T-helper 2 cell treated with Interferon-gamma antibody and Interleukin-4, amounts not matched to agents 100 ng/mL and 5 ng/mL, for 36 hours (primary cell): ENCODE data around the gene TDRKH. TPM values are rescaled to one million over a fixed set of nuclear protein-coding genes. Genes with fewer than 3 reads are reported as not detected.

ENCODE experiments used
- total RNA-seq: library from RNA; stranded (reverse); gene quantifications from 2 replicates; pipeline ENCODE4 v1.2.3, GENCODE V29; 2022

The TDRKH gene
- total RNA-seq, 1 donor from 2014 or later = 16.3 TPM

Other genes with a start within 250 kb of the TDRKH start
- 26.9 and 29.5 TPM in 2 replicates for gene SNX27, start 178.4 kb downstream of the TDRKH start, total RNA-seq
- not detected in 2 replicates for gene CELF3, start 73.7 kb downstream of the TDRKH start, total RNA-seq
- not detected in 2 replicates for gene RIIAD1, start 69.0 kb downstream of the TDRKH start, total RNA-seq
- gene MRPL9, start 27.0 kb downstream of the TDRKH start, total RNA-seq = 108 and 112 TPM in 2 replicates
- not detected in 2 replicates for gene LINGO4, start 14.9 kb upstream of the TDRKH start, total RNA-seq
- 0.16 and 0.32 TPM in 2 replicates for gene RORC, start 41.3 kb upstream of the TDRKH start, total RNA-seq
- 0.68 and 1.1 TPM in 2 replicates for gene C2CD4D, start 49.3 kb upstream of the TDRKH start, total RNA-seq
- gene THEM5, start 63.2 kb upstream of the TDRKH start, total RNA-seq = not detected in 2 replicates
- gene THEM4, start 119.0 kb upstream of the TDRKH start, total RNA-seq = 48.8 and 49.3 TPM in 2 replicates
- 431 and 437 TPM in 2 replicates for gene S100A10, start 203.4 kb upstream of the TDRKH start, total RNA-seq
- 475 and 488 TPM in 2 replicates for gene S100A11, start 246.5 kb upstream of the TDRKH start, total RNA-seq